B cell (primary cell): ENCODE data around the gene NMNAT2. TPM values are rescaled to one million over a fixed set of nuclear protein-coding genes. Genes with fewer than 3 reads are reported as not detected.

Experiments
- ATAC-seq: fragments of 200-7000 bp; cut with Tn5 transposase; one replicate; pipeline ENCODE4 v1.10.0; 2021; ENCODE audit warnings: low read depth, mild to moderate bottlenecking, moderate number of reproducible peaks, moderate library complexity
- CTCF ChIA-PET: fragments of 350-600 bp; sonication (Branson Sonifier 250); formaldehyde crosslinking; loops from one replicate; lab custom pipeline; 2021; ENCODE audit warnings: antibody characterized with exemption, inconsistent platforms; lab: Charles Lee
- POLR2A ChIA-PET: fragments of 350-600 bp; sonication (Branson Sonifier 250); formaldehyde crosslinking; loops from one replicate; lab custom pipeline; 2021; ENCODE audit warnings: antibody characterized with exemption; lab: Charles Lee
- DNase-seq: peaks from one replicate; pipeline ENCODE4 v3.0.0; 2013
- H2AFZ ChIP-seq: 2 replicates; pipeline ENCODE4 v1.6.1; 2012; ENCODE audit warnings: mild to moderate bottlenecking, low read depth, low read length; ENCODE audit not compliant: insufficient read depth, poor library complexity, severe bottlenecking
- H3K27ac ChIP-seq, 2 donors: 1 replicate in 1 of 2; 2 replicates in 1 of 2; pipeline ENCODE4 v1.5.1; 2012 to 2013; ENCODE audit warnings: low read length in 2 of 2, mild to moderate bottlenecking in 2 of 2, moderate library complexity in 1 of 2
- H3K27me3 ChIP-seq, 4 experiments: fragments of 200-600 bp in 1 of 4; sonication (generic) in 1 of 4; replicated peaks in 1 of 4; 1 replicate in 2 of 4; 2 replicates in 2 of 4; pipeline versions ENCODE4 v1.6.1 to v1.7.0; 2013 to 2016; ENCODE audit warnings: low read length in 3 of 4, mild to moderate bottlenecking in 2 of 4, mixed read lengths in 1 of 4, moderate library complexity in 1 of 4; ENCODE audit not compliant: insufficient read depth in 4 of 4, control insufficient read depth in 3 of 4; ENCODE audit errors: control extremely low read depth in 1 of 4
- H3K36me3 ChIP-seq, 2 experiments: replicated peaks in 1 of 2; 1 replicate in 1 of 2; 2 replicates in 1 of 2; pipeline versions ENCODE4 v1.6.1 to v1.7.1; 2013; ENCODE audit warnings: low read length in 1 of 2; ENCODE audit not compliant: insufficient read depth in 2 of 2, control insufficient read depth in 1 of 2; ENCODE audit errors: control extremely low read depth in 1 of 2, extremely low read depth in 1 of 2
- H3K4me1 ChIP-seq, 2 donors: fragments of 200-600 bp in 1 of 2; sonication (generic) in 1 of 2; 1 replicate in 1 of 2; 2 replicates in 1 of 2; pipeline versions ENCODE4 v1.5.1 to v1.6.1; 2013 to 2017; ENCODE audit warnings: low read length in 2 of 2; ENCODE audit not compliant: control insufficient read depth in 2 of 2, insufficient read depth in 2 of 2
- H3K4me2 ChIP-seq: replicated peaks from 2 replicates; pipeline ENCODE3; 2012; ENCODE audit warnings: mild to moderate bottlenecking, low read depth, low read length; ENCODE audit not compliant: poor library complexity, severe bottlenecking
- H3K4me3 ChIP-seq, 5 experiments: fragments of 200-600 bp in 1 of 5; sonication (generic) in 1 of 5; 1 replicate in 3 of 5; 2 replicates in 2 of 5; pipeline versions ENCODE4 v1.5.1 to v1.7.0; 2011 to 2016; ENCODE audit warnings: low read length in 4 of 5, mild to moderate bottlenecking in 4 of 5, low read depth in 2 of 5, control low read depth in 1 of 5, moderate library complexity in 1 of 5; ENCODE audit not compliant: insufficient read depth in 1 of 5; ENCODE audit errors: control extremely low read depth in 1 of 5, extremely low read depth in 1 of 5
- H3K79me2 ChIP-seq: fragments of 200-600 bp; sonication (generic); one replicate; pipeline ENCODE4 v1.6.0; 2016; ENCODE audit warnings: low read length; ENCODE audit not compliant: control insufficient read depth, insufficient read depth
- H3K9ac ChIP-seq: fragments of 200-600 bp; sonication (generic); 2 replicates; pipeline ENCODE4 v1.6.1; 2017; ENCODE audit warnings: mild to moderate bottlenecking, low read length, moderate library complexity
- H3K9me3 ChIP-seq, 3 donors: one replicate each; pipeline versions ENCODE4 v1.6.1 to v1.7.1; 2013; ENCODE audit warnings: low read length in 2 of 3; ENCODE audit not compliant: control insufficient read depth in 2 of 3, insufficient read depth in 1 of 3; ENCODE audit errors: control extremely low read depth in 1 of 3
- H4K20me1 ChIP-seq: 2 replicates; pipeline ENCODE4 v1.6.0; 2012; ENCODE audit warnings: mild to moderate bottlenecking, low read length; ENCODE audit not compliant: insufficient read depth, control insufficient read depth, poor library complexity, severe bottlenecking
- H3K27ac Mint-ChIP-seq: one replicate; pipeline ENCODE4 v1.8.0; 2021; ENCODE audit warnings: mixed read lengths
- H3K27me3 Mint-ChIP-seq: one replicate; pipeline ENCODE4 v1.8.0; 2021; ENCODE audit warnings: mixed read lengths
- H3K4me1 Mint-ChIP-seq: one replicate; pipeline ENCODE4 v1.8.0; 2021; ENCODE audit warnings: mixed read lengths
- H3K4me3 Mint-ChIP-seq: one replicate; pipeline ENCODE4 v1.8.0; 2021; ENCODE audit warnings: mixed read lengths
- H3K9me3 Mint-ChIP-seq: one replicate; pipeline ENCODE4 v1.8.0; 2022; ENCODE audit warnings: mixed read lengths; ENCODE audit not compliant: insufficient read depth
- CTCF ChIP-seq: fragments of 200-600 bp; IDR thresholded peaks from one replicate; pipeline ENCODE4 v1.8.0; 2022; ENCODE audit warnings: antibody characterized with exemption, mild to moderate bottlenecking
- EZH2 ChIP-seq: IDR thresholded peaks from 2 replicates; pipeline ENCODE4 v1.6.1; 2012; ENCODE audit warnings: borderline replicate concordance, low read depth, mild to moderate bottlenecking, moderate library complexity, low read length; ENCODE audit not compliant: insufficient read depth, poor library complexity, severe bottlenecking
- intact Hi-C: fragments of 100-400 bp; cut with micrococcal nuclease; formaldehyde crosslinking; loops from one replicate; pipeline ENCODE4 v1.10.0; 2022
- polyA plus RNA-seq: library from polyadenylated mRNA; depleted of rRNA; stranded (reverse); fragments of >200 nt; gene quantifications from 2 replicates; pipeline ENCODE4 v1.2.3, GENCODE V29; 2012
- total RNA-seq, 2 donors: library from RNA; stranded (reverse); fragments of 120-200 nt in 1 of 2; gene quantifications; 1 replicate in 1 of 2; 2 replicates in 1 of 2; pipeline versions ENCODE4 v1.2.3 to v1.2.4, GENCODE V29; 2013 to 2022

Gene NMNAT2
- total and polyA plus RNA-seq, 2 donors (not counting 1 experiment from before 2014, with no cell fraction given): not detected

GRCh38 chr1:183210681-183211080 lies 207.5 kb downstream of the NMNAT2 start:
- H3K27ac Mint-ChIP-seq: no peak overlapping the region
- Histone ChIP-seq H3K36me3 (no peaks in the 10 kb centered on the region), H4K20me1 (no peaks in the 10 kb centered on the region), H3K4me3 (no peak overlapping the region), H2AFZ (no peak overlapping the region), H3K9me3 (no peaks in the 10 kb centered on the region), H3K4me2 (no peak overlapping the region), H3K27me3 (no peaks in the 10 kb centered on the region), H3K79me2 (no peaks in the 10 kb centered on the region), H3K27ac (no peak overlapping the region), H3K4me1 (no peaks in the 10 kb centered on the region), H3K9ac (no peak overlapping the region)
- DNase-seq (no peak), ATAC-seq (no peak)
- no peaks in the 10 kb centered on the region for H3K4me1 Mint-ChIP-seq
- H3K27me3 Mint-ChIP-seq: peaks cover 46% of the 10 kb centered on the region
- POLR2A ChIA-PET: no interaction called here
- TF ChIP-seq CTCF: no peak
- TF ChIP-seq EZH2: no peak
- H3K9me3 Mint-ChIP-seq: no peaks in the 10 kb centered on the region
- intact Hi-C loops: no loop called here
- no peak overlapping the region for H3K4me3 Mint-ChIP-seq
- CTCF ChIA-PET: no interaction called here

GRCh38 chr1:183209533-183210158 lies 208.5 kb downstream of the NMNAT2 start:
- no peaks in the 10 kb centered on the region for H3K36me3 ChIP-seq
- ChIA-PET CTCF (no interaction called here), POLR2A (no interaction called here)
- Mint-ChIP-seq H3K27ac (no peak overlapping the region), H3K9me3 (no peaks in the 10 kb centered on the region), H3K27me3 (peaks cover 48% of the 10 kb centered on the region), H3K4me1 (no peaks in the 10 kb centered on the region), H3K4me3 (no peak overlapping the region)
- TF ChIP-seq CTCF: no peak
- no peak for TF ChIP-seq EZH2
- no peak overlapping the region for H3K9ac ChIP-seq
- no peaks in the 10 kb centered on the region for H3K79me2 ChIP-seq
- H3K4me3 ChIP-seq: no peak overlapping the region
- no peak overlapping the region for H3K27ac ChIP-seq
- no peak overlapping the region for H3K4me2 ChIP-seq
- no peaks in the 10 kb centered on the region for H4K20me1 ChIP-seq
- intact Hi-C loops: no loop called here
- no peak for ATAC-seq
- H2AFZ ChIP-seq: no peak overlapping the region
- DNase-seq: no peak
- H3K4me1 ChIP-seq: no peaks in the 10 kb centered on the region
- no peaks in the 10 kb centered on the region for H3K9me3 ChIP-seq
- H3K27me3 ChIP-seq: no peaks in the 10 kb centered on the region
